AG09309 (cell line): ENCODE data around the gene NEDD9.

Source experiments
- DNase-seq: peaks from one replicate; pipeline ENCODE4 v3.0.0-alpha.2; 2010; ENCODE audit warnings: low read depth
- H3K4me3 ChIP-seq: 2 replicates; pipeline ENCODE4 v1.5.1; 2011; ENCODE audit warnings: mild to moderate bottlenecking, low read depth, low read length, moderate library complexity; ENCODE audit not compliant: control insufficient read depth
- TF ChIP-seq, protein P1 (sequence below): IDR thresholded peaks from 2 replicates; pipeline ENCODE4 v1.5.1; 2011; ENCODE audit warnings: mild to moderate bottlenecking, low read depth, low read length, inconsistent platforms; ENCODE audit not compliant: insufficient read depth, control insufficient read depth; ENCODE audit errors: missing control alignments

The NEDD9 gene

GRCh38 chr6:11203306-11204004 lies 29.0 kb downstream of the NEDD9 start:
- TF ChIP-seq, protein P1, sequence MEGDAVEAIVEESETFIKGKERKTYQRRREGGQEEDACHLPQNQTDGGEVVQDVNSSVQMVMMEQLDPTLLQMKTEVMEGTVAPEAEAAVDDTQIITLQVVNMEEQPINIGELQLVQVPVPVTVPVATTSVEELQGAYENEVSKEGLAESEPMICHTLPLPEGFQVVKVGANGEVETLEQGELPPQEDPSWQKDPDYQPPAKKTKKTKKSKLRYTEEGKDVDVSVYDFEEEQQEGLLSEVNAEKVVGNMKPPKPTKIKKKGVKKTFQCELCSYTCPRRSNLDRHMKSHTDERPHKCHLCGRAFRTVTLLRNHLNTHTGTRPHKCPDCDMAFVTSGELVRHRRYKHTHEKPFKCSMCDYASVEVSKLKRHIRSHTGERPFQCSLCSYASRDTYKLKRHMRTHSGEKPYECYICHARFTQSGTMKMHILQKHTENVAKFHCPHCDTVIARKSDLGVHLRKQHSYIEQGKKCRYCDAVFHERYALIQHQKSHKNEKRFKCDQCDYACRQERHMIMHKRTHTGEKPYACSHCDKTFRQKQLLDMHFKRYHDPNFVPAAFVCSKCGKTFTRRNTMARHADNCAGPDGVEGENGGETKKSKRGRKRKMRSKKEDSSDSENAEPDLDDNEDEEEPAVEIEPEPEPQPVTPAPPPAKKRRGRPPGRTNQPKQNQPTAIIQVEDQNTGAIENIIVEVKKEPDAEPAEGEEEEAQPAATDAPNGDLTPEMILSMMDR, result no peak
- no peak for DNase-seq
- no peak overlapping the region for H3K4me3 ChIP-seq

- no peak overlapping the region for H3K4me3 ChIP-seq
- DNase-seq, result no peak
- TF ChIP-seq, protein P1, result no peak
These were observed 29.8 kb downstream of the NEDD9 start for GRCh38 chr6:11202513-11203305.

DNA sequence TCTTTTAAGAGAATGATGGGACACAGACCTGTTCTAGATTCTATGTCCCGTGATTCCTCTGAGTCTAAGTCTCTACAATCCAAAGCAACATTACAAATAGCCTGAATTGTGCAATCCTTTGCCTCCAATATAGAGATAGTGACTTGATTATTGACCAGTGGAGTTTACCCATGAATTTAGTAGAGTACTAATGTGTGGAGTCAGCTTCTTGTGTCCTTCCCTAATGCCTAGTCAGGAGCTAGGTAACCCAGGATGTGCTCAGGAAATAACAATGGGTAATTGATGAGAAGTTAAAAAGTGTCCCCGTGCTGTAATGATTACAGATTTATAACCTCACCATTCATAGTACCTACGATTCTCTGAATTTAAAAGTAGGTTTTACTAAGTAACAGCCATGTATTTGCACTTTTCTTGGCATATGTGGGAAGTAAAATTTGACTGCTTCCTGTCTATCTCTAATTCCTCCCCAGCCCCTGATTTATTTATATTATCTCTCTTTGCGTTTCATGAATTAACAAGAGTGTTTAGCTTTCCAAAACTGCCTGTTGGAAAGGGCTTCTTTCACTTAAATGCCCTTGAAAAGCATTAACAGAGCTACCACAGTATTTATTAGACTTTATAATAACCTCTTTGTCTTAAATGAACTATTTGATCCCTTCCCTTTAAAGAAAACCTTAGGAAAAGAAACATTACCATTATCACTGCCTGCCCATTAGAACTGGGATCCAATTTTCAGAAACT lies 30.5 kb downstream of the NEDD9 start:
- TF ChIP-seq, protein P1, result no peak
- no peak for DNase-seq

DNA sequence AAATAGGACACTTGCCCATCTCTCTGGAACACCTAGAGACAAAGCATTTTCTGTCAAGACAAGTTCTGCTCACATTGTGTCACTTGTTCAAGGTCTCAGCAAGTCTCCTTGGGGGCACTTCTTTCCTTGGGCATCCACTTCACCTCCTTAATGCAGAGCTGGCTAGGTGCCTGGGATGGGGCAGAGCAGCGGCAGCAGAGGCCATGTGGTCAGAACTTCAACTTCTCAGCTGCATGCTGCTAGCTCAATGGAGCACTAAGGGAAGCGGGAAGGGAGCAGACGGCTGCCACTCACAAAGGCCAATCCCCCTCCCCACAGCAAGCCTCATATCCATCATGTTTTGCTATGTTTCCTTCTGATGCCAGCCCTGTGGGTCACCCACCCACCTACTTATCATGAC lies 31.5 kb downstream of the NEDD9 start:
- no peak overlapping the region for H3K4me3 ChIP-seq
- no peak for DNase-seq
- TF ChIP-seq, protein P1, result no peak

More for the DNA sequence above, 30.5 kb downstream of the NEDD9 start:
- no peak overlapping the region for H3K4me3 ChIP-seq

DNA sequence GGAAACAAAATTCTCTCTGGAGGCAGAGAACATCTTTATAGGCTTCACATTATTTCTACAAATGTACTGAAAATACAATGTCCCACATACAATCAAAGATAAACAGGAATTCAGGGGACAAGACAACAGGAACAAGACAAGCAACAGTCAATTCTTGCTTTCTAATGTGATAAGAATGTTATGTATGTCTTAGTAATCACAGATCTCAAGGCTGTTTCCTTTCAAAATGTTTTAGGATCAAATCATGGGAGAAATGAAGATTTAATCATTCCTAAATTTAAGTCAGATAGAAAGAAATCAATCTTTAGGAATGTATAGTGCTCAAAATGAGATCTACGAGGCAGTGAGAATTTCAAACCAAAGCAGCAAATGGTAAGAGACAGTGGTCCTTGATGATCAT lies 32.1 kb downstream of the NEDD9 start:
- DNase-seq, result no peak
- no peak overlapping the region for H3K4me3 ChIP-seq
- TF ChIP-seq, protein P1, result no peak

- TF ChIP-seq, protein P1, result no peak
- no peak overlapping the region for H3K4me3 ChIP-seq
- DNase-seq, result no peak
These were observed 33.5 kb downstream of the NEDD9 start for GRCh38 chr6:11198663-11199603.
